Adrenal gland (tissue), 5 donors: Measurements from ENCODE around the gene CLCNKB.

Experiments
- CTCF ChIP-seq, 6 experiments: fragments of 450-650 bp in 4 of 6; fragments of 200-600 bp in 2 of 6; sonication (generic) in 1 of 6; IDR thresholded peaks; 1 replicate in 5 of 6; 2 replicates in 1 of 6; pipeline versions ENCODE4 v1.5.1 to v1.8.0; 2016 to 2021; ENCODE audit warnings: antibody characterized with exemption in 6 of 6, mild to moderate bottlenecking in 2 of 6, moderate library complexity in 1 of 6
- POLR2A ChIP-seq, 2 donors: fragments of 450-650 bp; IDR thresholded peaks; one replicate each; pipeline ENCODE4 v1.6.1; 2017; ENCODE audit warnings: antibody characterized with exemption in 2 of 2, mild to moderate bottlenecking in 2 of 2, moderate library complexity in 1 of 2
- donor health status: DM: no; HTN: no; CAD: no.

GRCh38 chr1:16019644-16020277, 23.8 kb upstream of the CLCNKB start:
- TF ChIP-seq CTCF (IDR thresholded peaks at IDR 0.05), result no peak
- no peak for TF ChIP-seq POLR2A (IDR thresholded peaks at IDR 0.05)
